Measurements from ENCODE around the gene FAM237B. TPM values are rescaled to one million over a fixed set of nuclear protein-coding genes. Genes with fewer than 3 reads are reported as not detected.
"Not testable (repeated sequence)": the region's sequence is repeated elsewhere in the genome, so short reads cannot be mapped to it uniquely, and the experiment has no call there.

Gene FAM237B
- not detected for total RNA-seq

DNA sequence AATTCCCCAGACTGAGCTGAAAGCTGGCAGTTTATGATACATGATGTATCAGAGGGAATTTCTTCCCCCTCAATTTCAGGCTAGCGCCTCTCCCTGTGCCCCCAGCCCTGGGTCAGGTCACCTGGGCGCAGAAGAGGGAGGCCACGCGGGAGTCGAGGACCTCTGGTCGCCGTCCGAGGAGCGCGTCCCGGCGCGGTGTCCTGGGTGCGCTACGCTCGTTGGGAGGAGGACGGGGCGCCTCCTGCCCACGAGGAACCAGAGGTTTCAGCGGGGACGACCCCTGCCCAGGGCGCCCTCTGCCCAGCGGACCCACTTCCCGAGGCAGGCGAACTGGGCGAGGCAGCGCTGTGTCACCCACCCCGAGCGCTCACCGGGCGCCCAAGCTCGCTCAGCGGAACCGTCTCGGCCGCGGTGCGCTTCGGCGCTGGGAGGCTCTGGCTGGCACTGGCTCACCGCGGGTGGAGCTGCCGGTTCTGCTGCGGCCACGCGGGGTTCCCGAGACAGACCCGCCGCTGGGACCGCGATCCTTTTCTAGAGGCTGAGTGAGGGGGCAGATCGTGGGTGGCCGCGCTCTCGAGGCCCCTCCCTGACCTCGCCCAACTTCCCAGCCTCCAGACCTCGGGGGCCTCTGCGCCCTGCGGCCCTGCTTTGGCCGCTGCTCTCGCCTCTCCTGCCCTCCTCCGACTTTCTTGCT lies at the start of gene FAM237B:
FAM237B (minus strand) TSS at position 504 of the 694 bp plus-strand sequence. CDS start 1,556 bp downstream, outside the sequence.
- DNase-seq = no peak
- Mint-ChIP-seq H3K9me3 (no peaks in the 10 kb centered on the region), H3K4me1 (ENCODE audit: low read depth) (peaks cover 12% of the 10 kb centered on the region), H3K27ac (no peak within 1 kb of the TSS), H3K27me3 (ENCODE audit: low read depth) (peaks cover 44% of the 10 kb centered on the region), H3K36me3 (ENCODE audit: low read depth) (no peaks in the 10 kb centered on the region), H3K4me3 (peak within 1 kb of the TSS; percentile 43)
- intact Hi-C loops (cut with micrococcal nuclease) = no loop called here
- CTCF ChIA-PET = interaction anchor here (1.4 kb wide), 1 partner anchor 105 kb away, joined by 4 read pairs; no protein-coding TSS in a partner anchor

DNA sequence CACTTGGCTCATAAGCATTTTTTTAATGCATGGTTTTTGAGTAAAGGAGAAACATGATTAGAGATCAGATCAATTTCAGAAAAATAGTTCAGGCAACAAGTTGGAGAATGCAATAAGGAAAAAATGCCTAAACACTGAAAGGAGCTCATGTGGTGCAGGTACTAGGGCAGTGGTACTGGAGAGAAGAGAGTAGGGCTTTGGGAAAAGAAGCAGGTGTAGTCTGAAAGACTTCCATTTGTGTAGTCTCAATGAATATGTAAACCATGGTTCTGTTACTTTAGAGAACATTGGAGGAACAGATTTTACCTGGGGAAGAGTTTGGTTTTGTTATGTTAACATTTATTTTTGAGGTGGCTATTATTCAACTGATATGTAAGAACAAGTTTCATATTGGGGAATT lies 30.9 kb upstream of the FAM237B start:
- DNase-seq = no peak
- Mint-ChIP-seq H3K4me1 (ENCODE audit: low read depth) (peaks cover 37% of the 10 kb centered on the region), H3K4me3 (no peak overlapping the region), H3K36me3 (ENCODE audit: low read depth) (peaks cover 55% of the 10 kb centered on the region), H3K27ac (no peak overlapping the region), H3K9me3 (peaks cover 5% of the 10 kb centered on the region), H3K27me3 (ENCODE audit: low read depth) (no peaks in the 10 kb centered on the region)
- CTCF ChIA-PET = interaction anchor here (1.1 kb wide), 1 partner anchor 22 kb away, joined by 4 read pairs; no protein-coding TSS in a partner anchor
- intact Hi-C loops (cut with micrococcal nuclease) = no loop called here

DNA sequence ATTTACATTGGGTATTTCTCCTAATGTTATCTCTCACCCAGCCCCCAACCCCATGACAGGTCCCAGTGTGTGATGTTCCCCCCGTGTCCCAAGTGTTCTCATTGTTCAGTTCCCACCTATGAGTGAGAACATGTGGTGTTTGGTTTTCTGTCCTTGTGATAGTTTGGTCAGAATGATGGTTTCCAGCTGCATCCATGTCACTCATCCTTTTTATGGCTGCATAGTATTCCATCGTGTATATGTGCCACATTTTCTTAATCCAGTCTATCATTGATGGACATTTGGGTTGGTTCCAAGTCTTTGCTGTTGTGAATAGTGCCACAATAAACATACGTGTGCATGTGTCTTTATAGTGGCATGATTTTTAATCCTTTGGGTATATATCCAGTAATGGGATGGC lies 28.9 kb upstream of the FAM237B start:
- intact Hi-C loops (cut with micrococcal nuclease); H3K9me3 Mint-ChIP-seq; CTCF ChIA-PET; H3K4me3 Mint-ChIP-seq; H3K27me3 Mint-ChIP-seq (ENCODE audit: low read depth); H3K27ac Mint-ChIP-seq; DNase-seq: not testable (repeated sequence)
- H3K36me3 Mint-ChIP-seq (ENCODE audit: low read depth) = peaks cover 38% of the 10 kb centered on the region
- peaks cover 45% of the 10 kb centered on the region for H3K4me1 Mint-ChIP-seq (ENCODE audit: low read depth)

DNA sequence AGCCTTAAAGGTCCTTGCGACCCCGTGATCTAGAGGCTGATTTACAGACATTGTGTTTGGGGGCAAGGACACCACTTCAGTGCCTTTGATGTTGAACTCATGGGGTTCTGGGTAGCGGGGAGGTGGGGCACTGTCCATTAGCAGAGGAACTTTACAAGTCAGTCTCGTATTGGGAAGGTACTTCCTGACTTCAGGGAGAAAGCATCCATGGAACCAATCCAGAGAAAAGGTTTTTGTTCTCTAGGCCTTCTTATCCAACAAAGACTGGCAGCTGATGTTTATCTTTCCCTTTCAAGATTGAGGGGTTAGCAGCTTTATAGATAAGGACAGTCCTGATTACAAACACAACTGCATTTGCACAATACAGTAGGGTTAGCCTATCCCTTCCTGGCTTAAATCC lies 28.2 kb upstream of the FAM237B start:
- Mint-ChIP-seq H3K4me3 (no peak overlapping the region), H3K27me3 (ENCODE audit: low read depth) (no peaks in the 10 kb centered on the region), H3K9me3 (no peaks in the 10 kb centered on the region), H3K36me3 (ENCODE audit: low read depth) (peaks cover 35% of the 10 kb centered on the region), H3K4me1 (ENCODE audit: low read depth) (peaks cover 47% of the 10 kb centered on the region), H3K27ac (no peak overlapping the region)
- no peak for DNase-seq
- CTCF ChIA-PET = interaction anchor here (0.6 kb wide), 1 partner anchor 45 kb away, joined by 6 read pairs; no protein-coding TSS in a partner anchor
- intact Hi-C loops (cut with micrococcal nuclease) = loop anchor here (10.0 kb wide), 1 partner anchor 1595 kb away; the partner anchor contains the start of gene AKAP9

DNA sequence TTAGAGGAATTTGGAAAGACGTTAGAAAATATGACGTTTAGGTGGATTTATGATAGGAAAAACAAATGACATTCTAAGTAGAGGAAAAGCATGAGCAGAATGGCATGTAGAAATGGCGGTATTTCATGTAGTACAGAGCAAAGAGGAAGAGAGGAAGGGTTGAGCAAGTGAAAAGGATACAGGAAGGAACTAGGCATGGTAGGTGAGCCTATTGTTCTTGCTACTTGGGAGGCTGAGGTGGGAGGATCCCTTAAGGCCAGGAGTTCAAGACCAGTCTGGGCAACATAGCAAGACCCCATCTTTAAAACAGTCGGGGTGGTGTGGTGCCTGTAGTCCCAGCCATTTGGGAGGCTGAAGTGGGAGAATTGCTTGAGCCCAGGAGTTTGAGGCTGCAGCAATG lies 26.7 kb upstream of the FAM237B start:
- no peak for DNase-seq
- peaks cover 44% of the 10 kb centered on the region for H3K4me1 Mint-ChIP-seq (ENCODE audit: low read depth)
- CTCF ChIA-PET = no interaction called here
- H3K9me3 Mint-ChIP-seq = no peaks in the 10 kb centered on the region
- H3K36me3 Mint-ChIP-seq (ENCODE audit: low read depth) = peaks cover 25% of the 10 kb centered on the region
- intact Hi-C loops (cut with micrococcal nuclease) = loop anchor here (2.0 to 10.0 kb wide), 4 partner anchors 249 to 1899 kb away; partner anchors contain the start of genes AKAP9 and CDK14
- peak overlapping the region; percentile 94 for H3K4me3 Mint-ChIP-seq
- H3K27ac Mint-ChIP-seq = peak overlapping the region; percentile 96
- H3K27me3 Mint-ChIP-seq (ENCODE audit: low read depth) = no peaks in the 10 kb centered on the region

DNA sequence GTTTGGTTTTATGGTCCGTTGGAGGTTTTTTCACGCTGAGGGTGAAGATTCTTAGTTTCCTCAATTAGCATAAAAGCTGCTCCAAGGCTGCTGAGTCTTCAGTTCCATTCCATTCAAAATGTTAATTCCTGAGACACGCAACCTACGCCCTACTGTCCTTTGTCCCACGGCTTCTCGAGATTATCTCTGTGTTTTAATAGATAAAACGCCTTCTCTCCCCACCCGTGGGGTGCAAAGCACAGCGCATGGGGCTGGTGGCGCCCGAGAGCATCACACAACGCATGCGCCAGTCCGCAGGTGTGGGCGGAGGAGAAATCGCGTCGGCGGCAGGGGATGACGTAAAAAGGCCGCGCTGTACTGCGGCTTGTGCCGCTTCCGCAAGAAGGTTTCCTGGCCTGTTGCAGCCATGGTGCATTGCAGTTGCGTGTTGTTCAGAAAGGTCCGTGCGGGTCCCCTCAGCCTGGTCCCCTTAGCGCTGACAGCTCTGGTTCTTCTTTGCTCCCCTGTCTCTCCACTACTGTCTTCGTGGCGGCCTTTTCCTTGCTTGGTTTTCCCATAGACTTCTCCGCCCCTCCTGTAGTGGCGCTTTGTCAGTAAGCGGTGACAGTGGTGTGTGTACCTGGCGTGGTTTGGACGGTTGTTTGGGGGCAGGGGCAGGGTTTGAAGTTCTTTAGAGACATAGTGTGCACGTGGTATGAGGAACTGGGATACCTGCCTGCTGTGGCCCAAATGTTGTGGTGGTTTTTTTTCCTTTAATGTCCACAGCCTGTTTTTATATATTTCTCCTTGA lies 25.4 kb upstream of the FAM237B start, which contains the start of gene GTPBP10:
GTPBP10 (plus strand) TSS at position 381 of the 790 bp plus-strand sequence; CDS start at position 407, 26 bp downstream.
- DNase-seq = peak; percentile 96
- intact Hi-C loops (cut with micrococcal nuclease) = loop anchor here (1.0 to 10.0 kb wide), 9 partner anchors 57 to 1900 kb away; partner anchors contain the start of genes AKAP9, CDK14, CFAP69 and CLDN12
- peaks cover 34% of the 10 kb centered on the region for H3K4me1 Mint-ChIP-seq (ENCODE audit: low read depth)
- H3K27me3 Mint-ChIP-seq (ENCODE audit: low read depth) = no peaks in the 10 kb centered on the region
- peak within 1 kb of the TSS; percentile 94 for H3K4me3 Mint-ChIP-seq
- H3K27ac Mint-ChIP-seq = peak within 1 kb of the TSS; percentile 96
- H3K36me3 Mint-ChIP-seq (ENCODE audit: low read depth) = peaks cover 16% of the 10 kb centered on the region
- no peaks in the 10 kb centered on the region for H3K9me3 Mint-ChIP-seq
- CTCF ChIA-PET = interaction anchor here (0.5 to 2.1 kb wide), 8 partner anchors 37 to 1613 kb away, joined by 3 to 15 read pairs (median 3); partner anchors contain the start of genes CLDN12, STEAP1 and STEAP2

DNA sequence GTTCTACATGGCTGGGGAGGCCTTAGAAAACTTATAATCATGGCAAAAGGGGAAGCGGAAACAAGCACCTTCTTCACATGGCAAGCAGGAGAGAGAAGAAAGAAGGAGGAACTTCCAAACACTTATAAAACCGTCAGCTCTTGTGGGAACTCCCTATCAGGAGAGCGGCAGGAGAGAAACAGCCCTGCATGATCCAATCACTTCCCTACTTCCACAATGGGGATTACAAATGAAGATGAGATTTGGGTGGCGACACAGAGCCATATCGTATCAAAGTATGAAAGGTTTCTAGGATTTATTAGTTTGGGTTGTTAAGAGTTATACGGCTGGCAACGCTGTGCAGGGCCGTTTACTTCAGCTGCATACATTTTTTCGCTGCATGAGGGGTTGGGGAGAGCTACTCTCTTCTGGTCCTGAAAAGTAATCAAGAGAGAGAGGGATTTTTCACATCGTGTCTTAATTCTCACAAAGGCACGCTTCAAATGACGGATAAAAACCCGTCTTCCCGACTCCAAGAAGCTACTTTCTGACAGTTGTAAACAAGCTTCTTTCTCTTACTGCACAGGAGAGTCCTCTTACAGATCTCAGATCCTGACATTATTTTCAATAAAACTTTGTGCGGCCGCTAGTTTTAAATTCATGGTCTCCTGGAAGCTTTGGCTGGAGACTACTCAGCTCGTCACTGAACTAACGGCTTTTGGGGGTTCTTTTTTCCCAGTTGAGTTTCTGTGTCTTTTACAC lies 24.7 kb upstream of the FAM237B start:
- Mint-ChIP-seq H3K4me3 (peak overlapping the region; percentile 94), H3K27me3 (ENCODE audit: low read depth) (no peaks in the 10 kb centered on the region), H3K27ac (peak overlapping the region; percentile 96), H3K9me3 (no peaks in the 10 kb centered on the region), H3K4me1 (ENCODE audit: low read depth) (peaks cover 33% of the 10 kb centered on the region), H3K36me3 (ENCODE audit: low read depth) (peaks cover 15% of the 10 kb centered on the region)
- CTCF ChIA-PET = interaction anchor here (0.5 to 2.1 kb wide), 8 partner anchors 36 to 1613 kb away, joined by 3 to 15 read pairs (median 3); partner anchors contain the start of genes CLDN12, STEAP1 and STEAP2
- peak; percentile 12 for DNase-seq
- intact Hi-C loops (cut with micrococcal nuclease) = loop anchor here (1.0 to 10.0 kb wide), 9 partner anchors 58 to 1901 kb away; partner anchors contain the start of genes AKAP9, CDK14, CFAP69 and CLDN12

DNA sequence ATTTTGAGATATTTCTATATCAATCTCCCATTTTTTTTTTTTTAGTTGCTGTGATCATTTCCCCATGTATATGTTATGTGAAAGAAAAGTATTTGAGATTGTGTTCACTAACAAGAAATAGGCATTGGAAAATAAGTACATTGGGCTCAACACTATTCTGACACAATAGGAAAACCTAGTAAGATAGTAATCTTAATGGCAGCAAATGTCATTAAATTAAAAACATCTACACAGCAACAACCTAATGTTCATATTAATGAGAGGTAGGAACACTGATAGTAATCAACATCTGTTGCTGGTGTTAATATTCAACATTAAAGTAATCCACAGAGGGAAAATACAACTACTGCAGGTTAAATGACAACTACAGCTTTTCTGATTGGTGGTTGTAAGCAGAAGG lies 23.9 kb upstream of the FAM237B start:
- H3K27ac Mint-ChIP-seq = peak overlapping the region; percentile 96
- CTCF ChIA-PET = interaction anchor here (0.7 to 2.1 kb wide), 3 partner anchors 34 to 191 kb away, joined by 4 to 15 read pairs (median 5); partner anchors contain the start of gene STEAP1
- no peaks in the 10 kb centered on the region for H3K27me3 Mint-ChIP-seq (ENCODE audit: low read depth)
- H3K4me3 Mint-ChIP-seq = peak overlapping the region; percentile 94
- intact Hi-C loops (cut with micrococcal nuclease) = loop anchor here (10.0 kb wide), 1 partner anchor 1600 kb away; the partner anchor contains the start of gene AKAP9
- peaks cover 10% of the 10 kb centered on the region for H3K36me3 Mint-ChIP-seq (ENCODE audit: low read depth)
- peaks cover 27% of the 10 kb centered on the region for H3K4me1 Mint-ChIP-seq (ENCODE audit: low read depth)
- no peaks in the 10 kb centered on the region for H3K9me3 Mint-ChIP-seq
- DNase-seq = no peak

DNA sequence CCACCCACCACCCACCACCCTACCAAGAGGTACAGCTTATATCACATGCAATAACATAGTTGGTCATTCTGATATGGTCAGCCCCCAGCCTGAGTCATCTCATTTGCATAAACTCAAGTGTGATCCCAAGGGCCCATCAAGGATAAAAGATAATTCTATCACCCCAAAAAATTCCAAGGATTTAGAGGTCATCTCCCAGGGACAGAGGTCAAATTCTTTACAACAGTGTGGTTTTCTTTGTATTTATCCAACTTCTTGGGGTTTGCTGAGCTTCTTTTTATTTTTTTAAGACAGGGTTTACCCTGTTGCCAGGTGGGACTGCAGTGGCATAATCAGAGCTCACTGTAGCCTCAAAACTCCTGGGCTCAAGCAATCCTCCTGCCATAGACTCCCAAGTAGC lies 16.0 kb upstream of the FAM237B start:
- H3K27me3 Mint-ChIP-seq (ENCODE audit: low read depth) = peaks cover 6% of the 10 kb centered on the region
- no peak overlapping the region for H3K27ac Mint-ChIP-seq
- intact Hi-C loops (cut with micrococcal nuclease) = no loop called here

DNA sequence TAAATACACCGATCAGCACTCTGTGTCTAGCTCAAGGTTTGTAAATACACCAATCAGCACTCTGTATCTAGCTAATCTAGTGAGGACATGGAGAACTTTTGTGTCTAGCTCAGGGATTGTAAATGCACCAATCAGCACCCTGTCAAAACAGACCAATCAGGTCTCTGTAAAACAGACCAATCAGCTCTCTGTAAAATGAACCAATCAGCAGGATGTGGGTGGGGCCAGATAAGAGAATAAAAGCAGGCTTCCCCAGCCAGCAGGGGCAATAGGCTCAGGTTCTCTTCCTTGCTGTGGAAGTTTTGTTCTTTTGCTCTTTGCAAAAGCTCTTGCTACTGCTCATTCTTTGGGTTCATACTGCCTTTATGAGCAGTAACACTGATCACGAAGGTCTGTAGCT lies 13.8 kb upstream of the FAM237B start:
- H3K4me1 Mint-ChIP-seq (ENCODE audit: low read depth); H3K27me3 Mint-ChIP-seq (ENCODE audit: low read depth); H3K9me3 Mint-ChIP-seq; DNase-seq; CTCF ChIA-PET; H3K4me3 Mint-ChIP-seq; H3K27ac Mint-ChIP-seq; intact Hi-C loops (cut with micrococcal nuclease); H3K36me3 Mint-ChIP-seq (ENCODE audit: low read depth): not testable (repeated sequence)

More for the DNA sequence above, 16.0 kb upstream of the FAM237B start:
- H3K4me1 Mint-ChIP-seq (ENCODE audit: low read depth) = no peaks in the 10 kb centered on the region
- DNase-seq = no peak
- no peak overlapping the region for H3K4me3 Mint-ChIP-seq
- CTCF ChIA-PET = no interaction called here
- H3K36me3 Mint-ChIP-seq (ENCODE audit: low read depth) = no peaks in the 10 kb centered on the region
- no peaks in the 10 kb centered on the region for H3K9me3 Mint-ChIP-seq

DNA sequence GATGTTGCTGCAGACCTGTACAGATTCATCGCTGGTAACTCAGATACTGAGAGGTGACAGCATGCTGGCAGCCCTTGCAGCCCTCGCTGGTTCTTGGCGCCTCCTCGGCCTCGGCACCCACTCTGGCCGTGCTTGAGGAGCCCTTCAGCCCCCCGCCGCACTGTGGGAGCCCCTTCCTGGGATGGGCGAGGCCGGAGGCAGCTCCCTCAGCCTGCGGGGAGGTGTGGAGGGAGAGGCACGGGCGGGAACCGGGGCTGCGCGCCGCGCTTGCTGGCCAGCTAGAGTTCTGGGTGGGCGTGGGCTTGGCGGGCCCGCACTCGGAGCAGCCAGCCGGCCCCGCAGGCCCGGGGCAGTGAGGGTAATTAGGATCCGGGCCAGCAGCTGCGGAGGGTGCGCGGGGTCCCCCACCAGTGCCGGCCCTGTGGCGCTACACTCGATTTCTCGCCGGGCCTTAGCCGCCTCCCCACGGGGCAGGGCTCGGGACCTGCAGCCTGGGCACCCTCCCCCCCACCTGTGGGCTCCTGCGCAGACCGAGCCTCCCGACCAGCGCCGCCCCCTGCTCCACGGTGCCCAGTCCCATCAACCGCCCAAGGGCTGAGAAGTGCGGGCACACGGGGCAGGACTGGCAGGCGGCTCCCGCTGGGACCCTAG lies 13.2 kb upstream of the FAM237B start:
- H3K27ac Mint-ChIP-seq = no peak overlapping the region
- no peaks in the 10 kb centered on the region for H3K36me3 Mint-ChIP-seq (ENCODE audit: low read depth)
- H3K27me3 Mint-ChIP-seq (ENCODE audit: low read depth) = peaks cover 6% of the 10 kb centered on the region
- intact Hi-C loops (cut with micrococcal nuclease) = no loop called here
- no peak for DNase-seq
- CTCF ChIA-PET = no interaction called here
- no peak overlapping the region for H3K4me3 Mint-ChIP-seq
- H3K4me1 Mint-ChIP-seq (ENCODE audit: low read depth) = no peaks in the 10 kb centered on the region
- no peaks in the 10 kb centered on the region for H3K9me3 Mint-ChIP-seq

Data from activated naive CD4-positive, alpha-beta T cell treated with anti-CD3 and anti-CD28 coated beads for 36 hours (primary cell).